T follicular helper cell (primary cell): ENCODE data around the gene CEP131.

Experiments used
- DNase-seq: peaks from one replicate; pipeline ENCODE4 v3.0.0-alpha.2; 2020; ENCODE audit warnings: low read depth

The CEP131 gene

GRCh38 chr17:81187120-81187519, 35.6 kb downstream of the CEP131 start:
- DNase-seq: no peak

GRCh38 chr17:81186203-81186602, 36.6 kb downstream of the CEP131 start:
- no peak for DNase-seq

GRCh38 chr17:81184555-81184954, 38.2 kb downstream of the CEP131 start:
- DNase-seq: no peak

- DNase-seq: no peak
Observed at GRCh38 chr17:81183807-81184206, 39.0 kb downstream of the CEP131 start.

- no peak for DNase-seq
Observed at GRCh38 chr17:81183316-81183715, 39.4 kb downstream of the CEP131 start.

GRCh38 chr17:81182596-81182995, 40.2 kb downstream of the CEP131 start:
- DNase-seq: no peak

- DNase-seq: no peak
Observed at GRCh38 chr17:81181811-81182185, 41.0 kb downstream of the CEP131 start.

GRCh38 chr17:81180836-81181810, 41.6 kb downstream of the CEP131 start:
- DNase-seq: no peak

- DNase-seq: no peak
Observed at GRCh38 chr17:81179861-81180260, 42.9 kb downstream of the CEP131 start.

- no peak for DNase-seq
Observed at GRCh38 chr17:81179220-81179619, 43.5 kb downstream of the CEP131 start.

GRCh38 chr17:81178136-81179091, 44.4 kb downstream of the CEP131 start:
- no peak for DNase-seq

- no peak for DNase-seq
Observed at GRCh38 chr17:81176666-81177065, 46.1 kb downstream of the CEP131 start.

GRCh38 chr17:81173762-81174155, 49.0 kb downstream of the CEP131 start:
- no peak for DNase-seq

- DNase-seq: no peak
Observed at GRCh38 chr17:81173052-81173761, 49.6 kb downstream of the CEP131 start.

- no peak for DNase-seq
Observed at GRCh38 chr17:81171941-81172340, 50.8 kb downstream of the CEP131 start.

GRCh38 chr17:81170727-81171494, 51.9 kb downstream of the CEP131 start:
- DNase-seq: no peak

GRCh38 chr17:81169870-81170309, 52.9 kb downstream of the CEP131 start:
- DNase-seq: no peak

- DNase-seq: no peak
Observed at GRCh38 chr17:81167638-81168037, 55.1 kb downstream of the CEP131 start.

GRCh38 chr17:81167194-81167524, 55.6 kb downstream of the CEP131 start:
- DNase-seq: no peak

GRCh38 chr17:81166033-81166492, 56.7 kb downstream of the CEP131 start, which contains the start of gene AATK:
Gene AATK, minus strand, starts transcription at chr17:81166221. Its CDS starts 229 bp downstream, at chr17:81165992.
- DNase-seq: no peak
